HepG2 (cell line): ENCODE results near the gene SYMPK. TPM values are rescaled to one million over a fixed set of nuclear protein-coding genes. Genes with fewer than 3 reads are reported as not detected.

Source experiments
- BCL6 ChIP-seq: IDR thresholded peaks from 2 replicates; pipeline ENCODE4 v1.6.1; 2016; ENCODE audit warnings: missing genetic modification reagents, missing compliant biosample characterization
- FUBP1 ChIP-seq: sonication (generic); formaldehyde crosslinking; IDR thresholded peaks from 2 replicates; pipeline ENCODE4 v1.5.1; 2020; ENCODE audit warnings: missing genetic modification reagents, mild to moderate bottlenecking, borderline replicate concordance
- GATA4 ChIP-seq: sonication (generic); IDR thresholded peaks from 2 replicates; pipeline ENCODE4 v1.6.1; 2016; ENCODE audit warnings: antibody characterized with exemption, low read depth, borderline replicate concordance
- GTF3A ChIP-seq: sonication (generic); formaldehyde crosslinking; conservative IDR thresholded peaks from 2 replicates; pipeline ENCODE4 v1.4.0; 2020; ENCODE audit warnings: mild to moderate bottlenecking, missing genetic modification reagents
- ISL2 ChIP-seq: sonication (generic); formaldehyde crosslinking; IDR thresholded peaks from 2 replicates; pipeline ENCODE4 v1.5.0; 2020; ENCODE audit warnings: missing genetic modification reagents
- MAZ ChIP-seq, 2 experiments: sonication (generic) in 1 of 2; formaldehyde crosslinking in 1 of 2; IDR thresholded peaks; 2 replicates each; pipeline versions ENCODE4 v1.5.0 to v1.6.1; 2012 to 2020; ENCODE audit warnings: low read depth in 2 of 2, mild to moderate bottlenecking in 2 of 2, borderline replicate concordance in 1 of 2, improper control_type of control experiment in 1 of 2, low read length in 1 of 2, missing genetic modification reagents in 1 of 2, moderate library complexity in 1 of 2
- NFRKB ChIP-seq: fragments of 450-650 bp; IDR thresholded peaks from 2 replicates; pipeline ENCODE4 v1.6.1; 2017
- PITX1 ChIP-seq: sonication (generic); formaldehyde crosslinking; IDR thresholded peaks from 2 replicates; pipeline ENCODE4 v1.5.1; 2020; ENCODE audit warnings: mild to moderate bottlenecking, missing genetic modification reagents
- TFDP2 ChIP-seq: sonication (generic); formaldehyde crosslinking; IDR thresholded peaks from 2 replicates; pipeline ENCODE4 v1.4.0; 2020; ENCODE audit warnings: missing genetic modification reagents
- ZFYVE20 ChIP-seq: sonication (generic); formaldehyde crosslinking; IDR thresholded peaks from 2 replicates; pipeline ENCODE4 v1.8.0; 2023; ENCODE audit warnings: low read depth, mild to moderate bottlenecking, moderate library complexity, missing genetic modification reagents, borderline replicate concordance
- ZNF256 ChIP-seq: sonication (generic); formaldehyde crosslinking; conservative IDR thresholded peaks from 2 replicates; pipeline ENCODE4 v1.4.0; 2020; ENCODE audit warnings: missing genetic modification reagents
- ZNF276 ChIP-seq: sonication (generic); formaldehyde crosslinking; IDR thresholded peaks from 2 replicates; pipeline ENCODE4 v1.4.0; 2020; ENCODE audit warnings: mild to moderate bottlenecking, low read depth, missing genetic modification reagents
- ZNF335 ChIP-seq: sonication (generic); formaldehyde crosslinking; IDR thresholded peaks from 2 replicates; pipeline ENCODE4 v1.4.0; 2020; ENCODE audit warnings: missing genetic modification reagents
- ZNF33A ChIP-seq: sonication (generic); formaldehyde crosslinking; IDR thresholded peaks from 2 replicates; pipeline ENCODE4 v1.5.1; 2020; ENCODE audit warnings: missing genetic modification reagents, mild to moderate bottlenecking, moderate library complexity, borderline replicate concordance
- ZNF549 ChIP-seq: sonication (generic); formaldehyde crosslinking; IDR thresholded peaks from 2 replicates; pipeline ENCODE4 v1.5.0; 2020; ENCODE audit warnings: missing genetic modification reagents
- ZNF614 ChIP-seq: IDR thresholded peaks from 2 replicates; pipeline ENCODE4 v1.6.1; 2018; ENCODE audit warnings: missing biosample characterization, missing genetic modification reagents, inconsistent platforms, borderline replicate concordance
- ZNF746 ChIP-seq: sonication (generic); formaldehyde crosslinking; IDR thresholded peaks from 2 replicates; pipeline ENCODE4 v1.8.0; 2022; ENCODE audit warnings: mild to moderate bottlenecking, missing genetic modification reagents
- ZNF766 ChIP-seq: sonication (generic); formaldehyde crosslinking; IDR thresholded peaks from 2 replicates; pipeline ENCODE4 v1.5.0; 2020; ENCODE audit warnings: missing genetic modification reagents, borderline replicate concordance
- ZNF839 ChIP-seq: sonication (generic); formaldehyde crosslinking; IDR thresholded peaks from 2 replicates; pipeline ENCODE4 v1.4.0; 2020; ENCODE audit warnings: missing genetic modification reagents, mild to moderate bottlenecking, borderline replicate concordance
- ZSCAN21 ChIP-seq: sonication (generic); formaldehyde crosslinking; IDR thresholded peaks from 2 replicates; pipeline ENCODE4 v1.8.0; 2022; ENCODE audit warnings: mild to moderate bottlenecking, missing genetic modification reagents, moderate library complexity, borderline replicate concordance
- polyA plus RNA-seq, 8 experiments: library from polyadenylated mRNA; depleted of rRNA in 3 of 8; stranded (reverse) in 7 of 8; unstranded in 1 of 8; fragments of >200 nt; fragmentation: Illumina TruSeq in 4 of 8; extraction: Trizol in 4 of 8; gene quantifications; 2 replicates each; pipeline versions ENCODE4 v1.2.1 to v1.2.3, GENCODE V29; 2011 to 2016; ENCODE audit warnings: low read depth in 4 of 8, missing spikeins in 1 of 8, mixed read lengths in 1 of 8; ENCODE audit not compliant: insufficient read depth in 1 of 8
- total RNA-seq, 5 experiments: library from RNA; depleted of rRNA; stranded (reverse); fragments of >200 nt; fragmentation: Illumina TruSeq; extraction: Trizol; gene quantifications; 2 replicates each; pipeline ENCODE4 v1.2.3, GENCODE V29; 2016; ENCODE audit warnings: low read depth in 1 of 5

Gene SYMPK
- total and polyA plus RNA-seq, 2 of the 13 experiments (the other 11 are each of a cell fraction or from before 2014, with no cell fraction given) = 21.9 to 55.7 TPM

- peak; percentile 80 for TF ChIP-seq ZNF746 (CRISPR knock-in tag)
- TF ChIP-seq MAZ (IDR thresholded peaks at IDR 0.05; ENCODE audit: borderline replicate concordance, low read depth, low read length) = peak; percentile 93; the same call in 1 of the 2 replicates
- peak; percentile 87; the same call in 1 of the 2 replicates for TF ChIP-seq MAZ (CRISPR knock-in tag; IDR thresholded peaks at IDR 0.05; ENCODE audit: low read depth)
- no peak for TF ChIP-seq ZFYVE20 (CRISPR knock-in tag)
- peak; percentile 87 for TF ChIP-seq BCL6
- no peak for TF ChIP-seq ZNF549 (CRISPR knock-in tag)
- TF ChIP-seq GATA4 = no peak
- peak; percentile 81; the same call in 1 of the 2 replicates for TF ChIP-seq ZNF256
- TF ChIP-seq FUBP1 (CRISPR knock-in tag) = no peak
- TF ChIP-seq ZNF276 (CRISPR knock-in tag) = no peak; the same call in 1 of the 2 replicates
- peak; percentile 64; the same call in 1 of the 2 replicates for TF ChIP-seq PITX1
- TF ChIP-seq NFRKB = no peak
- TF ChIP-seq ZNF33A = peak; percentile 99
- TF ChIP-seq ISL2 (CRISPR knock-in tag) = peak; percentile 80; the same call in 1 of the 2 replicates
- no peak for TF ChIP-seq ZNF766 (CRISPR knock-in tag)
- peak; percentile 57; the same call in 1 of the 2 replicates for TF ChIP-seq GTF3A (CRISPR knock-in tag)
- peak; percentile 58; the same call in 1 of the 2 replicates for TF ChIP-seq TFDP2 (CRISPR knock-in tag)
- TF ChIP-seq ZNF839 (CRISPR knock-in tag) = no peak; the same call in 1 of the 2 replicates
- peak; percentile 65; the same call in 1 of the 2 replicates for TF ChIP-seq ZSCAN21 (CRISPR knock-in tag)
- TF ChIP-seq ZNF614 = peak; percentile 4; the same call in 1 of the 2 replicates
- no peak for TF ChIP-seq ZNF335 (CRISPR knock-in tag)
These were observed 20.0 kb upstream of the SYMPK start (continued) for GRCh38 chr19:45882652-45883585.
